Measurements from ENCODE around the gene TNNI2.

Gene TNNI2

GRCh38 chr11:1822648-1823375, 16.0 kb upstream of the TNNI2 start:
- no peak for DNase-seq

GRCh38 chr11:1823376-1824220, 15.2 kb upstream of the TNNI2 start:
- DNase-seq: no peak

GRCh38 chr11:1824221-1825038, 14.4 kb upstream of the TNNI2 start:
- no peak for DNase-seq

GRCh38 chr11:1825039-1825740, 13.6 kb upstream of the TNNI2 start:
- no peak for DNase-seq

- DNase-seq: no peak
Measured at GRCh38 chr11:1825785-1826451, 12.9 kb upstream of the TNNI2 start.

GRCh38 chr11:1826552-1827094, 12.2 kb upstream of the TNNI2 start:
- peak in 1 of 3 experiments; percentile 3 for DNase-seq

GRCh38 chr11:1827095-1827813, 11.5 kb upstream of the TNNI2 start:
- DNase-seq: peak; percentile 11 to 73 (median 46)

- DNase-seq: no peak
Measured at GRCh38 chr11:1827931-1828330, 10.8 kb upstream of the TNNI2 start.

GRCh38 chr11:1828542-1828941, 10.2 kb upstream of the TNNI2 start:
- no peak for DNase-seq

- no peak for DNase-seq
Measured at GRCh38 chr11:1829039-1829820, 9.6 kb upstream of the TNNI2 start.

- DNase-seq: no peak
Measured at GRCh38 chr11:1830004-1830321, 8.8 kb upstream of the TNNI2 start.

GRCh38 chr11:1830322-1831223, 8.2 kb upstream of the TNNI2 start:
- DNase-seq: peak in 2 of 3 experiments; percentile 63 to 82

- no peak for DNase-seq
Measured at GRCh38 chr11:1831338-1832210, 7.2 kb upstream of the TNNI2 start.

- peak; percentile 8 to 61 (median 42) for DNase-seq
Measured at GRCh38 chr11:1832211-1832919, 6.4 kb upstream of the TNNI2 start.

GRCh38 chr11:1832920-1833295, 5.9 kb upstream of the TNNI2 start:
- no peak for DNase-seq

GRCh38 chr11:1834062-1834610, 4.6 kb upstream of the TNNI2 start:
- peak in 2 of 3 experiments; percentile 27 to 41 for DNase-seq
